Measurements from ENCODE around the gene HS6ST2.

The HS6ST2 gene

GRCh38 chrX:132592880-132593279, 365.5 kb downstream of the HS6ST2 start:
- H3K9ac ChIP-seq (ENCODE audit: low read depth, low read length), result no peak overlapping the region
- no peaks in the 10 kb centered on the region for H3K4me1 ChIP-seq (ENCODE audit: insufficient read depth, low read length)
- H3K27me3 ChIP-seq (ENCODE audit: insufficient read depth, low read length), result no peaks in the 10 kb centered on the region

GRCh38 chrX:132591719-132592275, 366.6 kb downstream of the HS6ST2 start:
- Histone ChIP-seq H3K4me3 (ENCODE audit: low read length) (no peak overlapping the region), H3K27ac (ENCODE audit: low read length) (no peak overlapping the region), H3K36me3 (ENCODE audit: insufficient read depth, low read depth, low read length) (no peaks in the 10 kb centered on the region), H3K9me3 (ENCODE audit: insufficient read depth, low read depth, low read length) (no peaks in the 10 kb centered on the region), H3K4me1 (ENCODE audit: insufficient read depth, low read length) (no peaks in the 10 kb centered on the region), H3K27me3 (ENCODE audit: insufficient read depth, low read length) (no peaks in the 10 kb centered on the region), H3K9ac (ENCODE audit: low read depth, low read length) (no peak overlapping the region)

More at GRCh38 chrX:132592880-132593279, 365.5 kb downstream of the HS6ST2 start:
- Histone ChIP-seq H3K27ac (ENCODE audit: low read length) (no peak overlapping the region), H3K36me3 (ENCODE audit: insufficient read depth, low read depth, low read length) (no peaks in the 10 kb centered on the region), H3K4me3 (ENCODE audit: low read length) (no peak overlapping the region), H3K9me3 (ENCODE audit: insufficient read depth, low read depth, low read length) (no peaks in the 10 kb centered on the region)

- no peaks in the 10 kb centered on the region for H3K36me3 ChIP-seq (ENCODE audit: insufficient read depth, low read depth, low read length)
- no peaks in the 10 kb centered on the region for H3K27me3 ChIP-seq (ENCODE audit: insufficient read depth, low read length)
- no peak overlapping the region for H3K4me3 ChIP-seq (ENCODE audit: low read length)
- H3K4me1 ChIP-seq (ENCODE audit: insufficient read depth, low read length), result no peaks in the 10 kb centered on the region
- H3K27ac ChIP-seq (ENCODE audit: low read length), result no peak overlapping the region
- no peaks in the 10 kb centered on the region for H3K9me3 ChIP-seq (ENCODE audit: insufficient read depth, low read depth, low read length)
- H3K9ac ChIP-seq (ENCODE audit: low read depth, low read length), result no peak overlapping the region
These were observed 367.9 kb downstream of the HS6ST2 start for GRCh38 chrX:132590350-132591026.

- Histone ChIP-seq H3K4me1 (ENCODE audit: insufficient read depth, low read length) (no peaks in the 10 kb centered on the region), H3K36me3 (ENCODE audit: insufficient read depth, low read depth, low read length) (no peaks in the 10 kb centered on the region), H3K9me3 (ENCODE audit: insufficient read depth, low read depth, low read length) (no peaks in the 10 kb centered on the region), H3K27me3 (ENCODE audit: insufficient read depth, low read length) (no peaks in the 10 kb centered on the region), H3K9ac (ENCODE audit: low read depth, low read length) (no peak overlapping the region), H3K4me3 (ENCODE audit: low read length) (no peak overlapping the region), H3K27ac (ENCODE audit: low read length) (no peak overlapping the region)
These were observed 373.5 kb downstream of the HS6ST2 start for GRCh38 chrX:132584936-132585335.

GRCh38 chrX:132576939-132577338, 381.5 kb downstream of the HS6ST2 start:
- Histone ChIP-seq H3K9me3 (ENCODE audit: insufficient read depth, low read depth, low read length) (no peaks in the 10 kb centered on the region), H3K4me3 (ENCODE audit: low read length) (no peak overlapping the region), H3K27ac (ENCODE audit: low read length) (no peak overlapping the region), H3K9ac (ENCODE audit: low read depth, low read length) (no peak overlapping the region), H3K4me1 (ENCODE audit: insufficient read depth, low read length) (no peaks in the 10 kb centered on the region), H3K27me3 (ENCODE audit: insufficient read depth, low read length) (no peaks in the 10 kb centered on the region), H3K36me3 (ENCODE audit: insufficient read depth, low read depth, low read length) (no peaks in the 10 kb centered on the region)
